Endothelial cell of umbilical vein (primary cell): Measurements from ENCODE around the gene APBA2. TPM values are rescaled to one million over a fixed set of nuclear protein-coding genes. Genes with fewer than 3 reads are reported as not detected.

Experiments used
- BruUV-seq: library from RNA; stranded (reverse); fragments of 400-500 nt; replicated peaks from 2 replicates; lab custom pipeline; 2021; lab: Mats Ljungman, UMichigan
- CTCF ChIA-PET: fragments of 300-600, 350-600 bp; sonication (Branson Sonifier 250); formaldehyde crosslinking; loops from one replicate; lab custom pipeline; 2021; ENCODE audit warnings: antibody characterized with exemption, inconsistent platforms; lab: Charles Lee
- POLR2A ChIA-PET: fragments of 300-600, 350-600 bp; sonication (Branson Sonifier 250); formaldehyde crosslinking; loops from one replicate; lab custom pipeline; 2021; ENCODE audit warnings: antibody characterized with exemption, inconsistent platforms; lab: Charles Lee
- DNase-seq: peaks from one replicate; pipeline ENCODE4 v3.0.0-alpha.2; 2011; ENCODE audit warnings: low read depth, low spot score
- FAIRE-seq: peaks from 2 replicates; lab custom pipeline; 2011; peaks lifted over from hg19 to GRCh38; lab: Jason Lieb, UNC
- H2AFZ ChIP-seq: 2 replicates; pipeline ENCODE4 v1.6.0; 2012; ENCODE audit warnings: low read depth, low read length, control low read depth, inconsistent platforms
- H3K27ac ChIP-seq: 2 replicates; pipeline ENCODE4 v1.5.1; 2011; ENCODE audit warnings: low read depth, mild to moderate bottlenecking, control low read depth, low read length, moderate library complexity; ENCODE audit not compliant: insufficient read depth
- H3K27me3 ChIP-seq, 2 experiments: 2 replicates each; pipeline versions ENCODE4 v1.6.0 to v1.6.1; 2011; ENCODE audit warnings: low read length in 2 of 2, mixed read lengths in 1 of 2; ENCODE audit not compliant: control insufficient read depth in 2 of 2, insufficient read depth in 2 of 2
- H3K36me3 ChIP-seq, 2 experiments: 2 replicates in 1 of 2; 3 replicates in 1 of 2; pipeline ENCODE4 v1.5.1; 2011; ENCODE audit warnings: low read length in 2 of 2, mild to moderate bottlenecking in 1 of 2, moderate library complexity in 1 of 2; ENCODE audit not compliant: control insufficient read depth in 2 of 2, insufficient read depth in 2 of 2; ENCODE audit errors: extremely low read depth in 1 of 2
- H3K4me1 ChIP-seq: 3 replicates; pipeline ENCODE4 v1.5.1; 2011; ENCODE audit warnings: mild to moderate bottlenecking, low read length; ENCODE audit not compliant: control insufficient read depth, insufficient read depth; ENCODE audit errors: extremely low read depth
- H3K4me2 ChIP-seq: 2 replicates; pipeline ENCODE4 v1.6.1; 2011; ENCODE audit warnings: low read length, control low read depth, mixed read lengths; ENCODE audit not compliant: insufficient read depth
- H3K4me3 ChIP-seq, 3 experiments: fragments of 200-600 bp in 1 of 3; sonication (generic), shearing (Covaris generic) in 1 of 3; replicated peaks in 1 of 3; 2 replicates each; pipeline ENCODE4 v1.5.1; 2011 to 2016; ENCODE audit warnings: control low read depth in 3 of 3, low read length in 3 of 3, mild to moderate bottlenecking in 2 of 3, inconsistent platforms in 1 of 3, low read depth in 1 of 3, moderate library complexity in 1 of 3; ENCODE audit not compliant: insufficient read depth in 1 of 3
- H3K79me2 ChIP-seq: 2 replicates; pipeline ENCODE4 v1.6.0; 2012; ENCODE audit warnings: low read length, inconsistent platforms; ENCODE audit not compliant: control insufficient read depth, insufficient read depth
- H3K9ac ChIP-seq: replicated peaks from 2 replicates; pipeline ENCODE3; 2011; ENCODE audit warnings: low read length, control low read depth; ENCODE audit not compliant: insufficient read depth; ENCODE audit errors: extremely low read depth
- H3K9me1 ChIP-seq: replicated peaks from 3 replicates; pipeline ENCODE4 v1.6.0; 2011; ENCODE audit warnings: mild to moderate bottlenecking, low read length; ENCODE audit not compliant: control insufficient read depth, insufficient read depth; ENCODE audit errors: extremely low read depth
- H3K9me3 ChIP-seq: replicated peaks from 2 replicates; pipeline ENCODE4 v1.5.1; 2012; ENCODE audit warnings: low read length, inconsistent platforms; ENCODE audit not compliant: control insufficient read depth, insufficient read depth
- H4K20me1 ChIP-seq: replicated peaks from 2 replicates; pipeline ENCODE3; 2011; ENCODE audit warnings: mild to moderate bottlenecking, low read length; ENCODE audit not compliant: control insufficient read depth, insufficient read depth; ENCODE audit errors: extremely low read depth
- CTCF ChIP-seq, 2 donors: IDR thresholded peaks; 1 replicate in 1 of 2; 2 replicates in 1 of 2; pipeline ENCODE4 v1.5.1; 2011; ENCODE audit warnings: low read length in 2 of 2, mild to moderate bottlenecking in 2 of 2, moderate library complexity in 2 of 2, control low read depth in 1 of 2, inconsistent platforms in 1 of 2, low read depth in 1 of 2; ENCODE audit not compliant: insufficient read depth in 1 of 2; ENCODE audit errors: extremely low read depth in 1 of 2
- EZH2 ChIP-seq: IDR thresholded peaks from 2 replicates; pipeline ENCODE4 v1.6.1; 2012; ENCODE audit warnings: borderline replicate concordance, low read depth, mild to moderate bottlenecking, moderate library complexity, low read length, inconsistent platforms; ENCODE audit not compliant: severe bottlenecking
- FOS ChIP-seq: IDR thresholded peaks from 2 replicates; pipeline ENCODE4 v1.6.1; 2011; ENCODE audit warnings: mild to moderate bottlenecking, low read length, moderate library complexity, borderline replicate concordance; ENCODE audit not compliant: insufficient read depth
- GATA2 ChIP-seq: IDR thresholded peaks from 2 replicates; pipeline ENCODE4 v1.7.0; 2011; ENCODE audit warnings: low read depth, mild to moderate bottlenecking, moderate library complexity, mixed read lengths, low read length; ENCODE audit not compliant: insufficient read length, insufficient read depth
- JUN ChIP-seq: IDR thresholded peaks from 2 replicates; pipeline ENCODE4 v1.6.1; 2011; ENCODE audit warnings: borderline replicate concordance, low read depth; ENCODE audit not compliant: insufficient read length, insufficient read depth
- MAX ChIP-seq: IDR thresholded peaks from 2 replicates; pipeline ENCODE4 v1.6.1; 2011; ENCODE audit not compliant: insufficient read depth, insufficient read length
- MYC ChIP-seq: IDR thresholded peaks from one replicate; pipeline ENCODE4 v1.6.1; 2011; ENCODE audit warnings: mild to moderate bottlenecking, low read depth, low read length
- POLR2A ChIP-seq: IDR thresholded peaks from 2 replicates; pipeline ENCODE4 v1.6.1; 2012; ENCODE audit warnings: low read depth, mild to moderate bottlenecking, control low read depth, low read length
- POLR2AphosphoS5 ChIP-seq: IDR thresholded peaks from 2 replicates; pipeline ENCODE4 v1.6.1; 2012; ENCODE audit warnings: low read depth, mild to moderate bottlenecking, control low read depth, low read length, moderate library complexity; ENCODE audit not compliant: insufficient read depth
- dilution Hi-C: fragments of 300-500 bp; cut with MboI; formaldehyde crosslinking; loops from one replicate; pipeline ENCODE4 v1.15.0; 2019; ENCODE audit warnings: low sequenced_read_pairs; ENCODE audit not compliant: extremely low pct_ligation_motif_present
- intact Hi-C: fragments of 100-400 bp; cut with micrococcal nuclease; formaldehyde crosslinking; loops from one replicate; pipeline ENCODE4 v1.10.0; 2022
- polyA plus RNA-seq, 4 experiments: library from polyadenylated mRNA; depleted of rRNA in 3 of 4; stranded (reverse) in 3 of 4; unstranded in 1 of 4; fragments of >200 nt; gene quantifications; 2 replicates each; pipeline versions ENCODE4 v1.2.1 to v1.2.3, GENCODE V29; 2011 to 2012; ENCODE audit warnings: missing spikeins in 1 of 4
- total RNA-seq: library from RNA; stranded (reverse); gene quantifications from 2 replicates; pipeline ENCODE4 v1.2.3, GENCODE V29; 2021

The APBA2 gene
- total and polyA plus RNA-seq, 2 donors (not counting 3 experiments of a cell fraction or from before 2014, with no cell fraction given): 5.7 to 11.1 TPM

DNA sequence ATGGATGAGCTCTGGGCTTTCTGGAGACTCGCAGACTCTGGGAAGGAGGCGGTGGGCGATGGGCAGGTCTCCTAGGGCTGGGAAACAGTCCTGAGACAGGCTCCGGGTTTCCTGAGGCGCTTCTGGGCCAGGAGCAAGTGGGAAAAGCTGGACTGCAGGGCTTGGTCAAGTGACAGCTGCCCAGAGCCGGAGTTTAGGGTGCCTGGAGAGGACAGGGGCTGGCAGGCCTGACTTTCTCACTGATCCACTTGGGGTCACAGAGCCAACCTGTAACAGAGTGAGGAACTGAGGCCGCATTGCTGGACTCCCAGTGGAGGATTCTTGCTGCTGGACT is 107.9 kb downstream of the APBA2 start:
- Histone ChIP-seq H3K27me3 (no peaks in the 10 kb centered on the region), H3K79me2 (no peaks in the 10 kb centered on the region), H3K36me3 (no peaks in the 10 kb centered on the region), H3K9ac (no peak overlapping the region), H3K9me1 (no peaks in the 10 kb centered on the region), H3K4me3 (no peak overlapping the region), H2AFZ (no peak overlapping the region), H3K27ac (no peak overlapping the region), H3K9me3 (no peaks in the 10 kb centered on the region), H3K4me1 (no peaks in the 10 kb centered on the region), H3K4me2 (no peak overlapping the region), H4K20me1 (no peaks in the 10 kb centered on the region)
- TF ChIP-seq POLR2A: no peak
- no peak for TF ChIP-seq JUN
- no peak for TF ChIP-seq MAX
- no peak for TF ChIP-seq GATA2
- TF ChIP-seq EZH2: no peak
- no peak for TF ChIP-seq POLR2AphosphoS5
- no peak for TF ChIP-seq FOS
- no peak for TF ChIP-seq MYC
- TF ChIP-seq CTCF (IDR thresholded peaks at IDR 0.05; ENCODE audit: extremely low read depth in 1 of 2, insufficient read depth in 1 of 2, low read depth in 1 of 2, low read length in 2 of 2): no peak
- BruUV-seq: no TSS peak
- CTCF ChIA-PET: no interaction called here
- POLR2A ChIA-PET: no interaction called here
- dilution Hi-C loops: no loop called here
- FAIRE-seq (no peak), DNase-seq (no peak)
- intact Hi-C loops: no loop called here
